HG02623 (cell line): Measurements from ENCODE around the gene RAP2B.
A peak's percentile ranks its signal among the peaks of the same experiment; 100 is the strongest.
"Not testable (repeated sequence)": the region's sequence is repeated elsewhere in the genome, so short reads cannot be mapped to it uniquely, and the experiment has no call there.

Source experiments
- ATAC-seq: cut with Tn5 transposase; IDR thresholded peaks from one replicate; pipeline ENCODE4 v1.9.1; 2021; ENCODE audit warnings: moderate library complexity; ENCODE audit not compliant: unreplicated experiment

Gene RAP2B

DNA sequence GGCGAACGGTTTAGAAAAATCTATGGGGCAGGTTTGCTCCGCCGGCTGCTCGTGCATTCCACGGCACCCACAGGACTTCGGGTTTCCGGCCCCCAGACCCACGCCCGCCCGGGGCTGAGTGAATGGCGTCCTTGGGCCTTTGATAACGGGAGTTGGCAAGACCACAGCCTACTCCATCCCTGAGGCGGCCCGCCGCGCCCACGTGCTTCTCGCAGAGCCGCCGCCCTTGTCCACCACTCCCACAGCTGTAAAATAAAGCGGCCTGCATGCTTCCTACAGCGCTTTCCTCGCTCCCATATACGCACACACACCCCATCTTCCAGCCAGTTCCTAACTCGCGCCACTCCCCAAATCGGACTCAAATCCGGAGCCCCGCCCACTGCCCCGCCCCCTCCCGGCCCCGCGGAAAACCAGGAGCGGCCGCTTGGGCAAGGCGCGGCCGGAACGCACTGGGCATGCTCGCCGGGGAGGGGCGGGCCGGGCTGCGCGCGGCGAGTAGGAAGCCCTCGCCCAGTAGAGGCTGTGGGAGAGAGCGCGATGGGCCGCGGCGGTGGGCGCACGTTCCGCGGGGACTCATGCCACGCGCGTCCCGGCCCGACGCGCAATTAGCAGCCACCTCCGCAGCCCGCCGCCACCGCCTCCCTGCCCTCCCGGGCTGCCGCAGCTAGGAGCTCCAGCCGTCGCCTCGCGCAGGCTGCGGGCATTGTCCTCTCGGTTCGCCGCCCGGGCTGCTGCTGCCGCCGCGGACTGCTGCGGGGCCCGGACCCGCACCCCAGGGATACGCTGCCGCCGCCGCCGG lies at the start of gene RAP2B:
Gene RAP2B, plus strand, starts transcription at position 513 of the 799 bp plus-strand sequence. CDS start 468 bp downstream, outside the sequence.
- ATAC-seq = peak; percentile 44

DNA sequence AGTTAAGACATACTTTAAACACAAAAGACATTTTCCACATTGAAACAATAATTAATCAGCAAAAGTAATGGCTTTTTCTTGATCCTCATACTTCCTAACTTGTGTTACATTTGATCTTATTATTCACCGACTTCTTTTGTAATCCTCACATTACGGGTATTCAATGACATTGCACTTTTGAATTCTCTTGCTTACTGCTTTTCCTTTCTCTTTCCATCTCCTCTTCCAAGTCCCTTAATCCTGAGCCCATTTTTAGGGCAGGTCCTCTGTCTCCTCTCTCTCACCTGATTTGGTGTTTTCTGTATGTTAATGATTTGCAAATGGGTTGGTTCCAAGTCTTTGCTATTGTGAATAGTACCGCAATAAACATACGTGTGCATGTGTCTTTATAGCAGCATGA lies 48.5 kb upstream of the RAP2B start:
- no peak for ATAC-seq

DNA sequence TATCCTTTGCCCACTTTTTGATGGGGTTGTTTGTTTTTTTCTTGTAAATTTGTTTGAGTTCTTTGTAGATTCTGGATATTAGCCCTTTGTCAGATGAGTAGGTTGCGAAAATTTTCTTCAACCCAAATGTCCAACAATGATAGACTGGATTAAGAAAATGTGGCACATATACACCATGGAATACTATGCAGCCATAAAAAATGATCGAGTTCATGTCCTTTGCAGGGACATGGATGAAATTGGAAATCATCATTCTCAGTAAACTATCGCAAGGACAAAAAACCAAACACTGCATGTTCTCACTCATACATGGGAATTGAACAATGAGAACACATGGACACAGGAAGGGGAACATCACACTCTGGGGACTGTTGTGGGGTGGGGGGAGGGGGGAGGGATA lies 47.8 kb upstream of the RAP2B start:
- ATAC-seq = not testable (repeated sequence)

DNA sequence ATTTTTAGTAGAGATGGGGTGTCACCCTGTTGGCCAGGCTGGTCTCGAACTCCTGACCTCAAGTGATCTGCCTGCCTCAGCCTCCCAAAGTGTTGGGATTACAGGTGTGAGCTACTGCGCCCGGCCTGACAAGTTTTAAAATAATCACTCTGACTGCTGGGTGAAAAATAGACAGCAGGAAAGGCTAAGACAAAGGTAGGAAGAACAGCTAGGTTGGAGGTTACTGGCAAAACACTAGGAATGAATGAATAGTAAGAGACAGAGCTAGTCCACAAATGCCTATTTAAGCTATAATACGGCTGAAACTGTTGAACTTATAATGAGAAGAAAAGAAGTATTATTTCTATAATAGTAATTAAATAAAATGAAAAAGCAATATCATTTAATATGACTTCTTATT lies 46.7 kb upstream of the RAP2B start:
- no peak for ATAC-seq

DNA sequence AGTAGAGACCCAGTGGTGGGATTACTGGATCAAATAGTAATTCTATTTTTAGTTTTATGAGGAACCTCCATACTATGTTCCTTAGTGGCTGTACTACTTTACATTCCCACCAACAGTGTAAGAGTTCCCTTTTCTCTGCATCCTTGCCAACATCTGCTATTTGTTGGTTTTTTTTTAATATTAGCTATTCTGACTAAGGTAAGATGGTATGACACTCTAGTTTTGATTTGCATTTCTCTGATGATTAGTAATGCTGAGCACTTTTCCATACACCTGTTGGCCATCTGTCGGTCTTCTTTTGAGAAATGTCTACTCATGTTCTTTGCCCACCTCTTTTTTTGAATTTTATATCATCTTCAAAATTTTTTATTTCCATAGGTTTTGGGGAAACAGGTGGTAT lies 34.2 kb upstream of the RAP2B start:
- no peak for ATAC-seq

DNA sequence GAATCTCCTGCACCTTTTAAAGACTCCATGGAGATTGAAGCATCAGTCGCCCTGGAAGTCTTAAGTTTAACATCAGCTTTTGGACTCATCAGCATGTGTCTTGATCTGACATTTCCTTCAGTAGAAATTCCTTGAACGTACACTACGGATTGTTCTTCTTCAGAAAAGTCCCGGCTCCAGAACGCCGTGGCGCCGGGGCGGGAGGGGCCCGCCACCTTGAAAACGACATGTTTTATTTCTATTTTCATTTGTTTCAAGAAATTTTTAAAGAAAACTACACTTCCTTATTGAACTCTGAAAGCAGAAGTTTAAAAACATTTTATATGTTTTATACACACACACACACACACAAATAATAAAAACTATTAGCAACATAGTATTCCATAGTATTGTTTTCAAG lies 32.6 kb upstream of the RAP2B start:
- no peak for ATAC-seq

DNA sequence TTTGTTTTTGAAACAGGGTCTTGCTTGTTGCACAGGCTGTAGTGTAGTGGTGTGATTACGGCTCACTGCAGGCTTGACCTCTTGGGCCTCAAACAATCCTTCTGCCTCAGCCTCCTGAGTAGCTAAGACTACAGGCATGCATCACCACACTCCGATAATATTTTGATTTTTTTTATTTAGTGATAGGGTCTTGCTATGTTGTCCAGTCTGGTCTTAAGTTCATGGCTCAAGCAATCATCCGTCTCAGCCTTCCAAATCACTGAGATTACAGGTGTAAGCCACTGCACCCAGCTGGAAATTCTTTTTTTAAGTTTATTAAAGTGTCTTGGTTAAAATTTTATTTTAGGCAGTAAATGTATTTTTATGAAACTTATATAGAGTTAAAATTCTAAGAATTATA lies 32.2 kb upstream of the RAP2B start:
- ATAC-seq = no peak

DNA sequence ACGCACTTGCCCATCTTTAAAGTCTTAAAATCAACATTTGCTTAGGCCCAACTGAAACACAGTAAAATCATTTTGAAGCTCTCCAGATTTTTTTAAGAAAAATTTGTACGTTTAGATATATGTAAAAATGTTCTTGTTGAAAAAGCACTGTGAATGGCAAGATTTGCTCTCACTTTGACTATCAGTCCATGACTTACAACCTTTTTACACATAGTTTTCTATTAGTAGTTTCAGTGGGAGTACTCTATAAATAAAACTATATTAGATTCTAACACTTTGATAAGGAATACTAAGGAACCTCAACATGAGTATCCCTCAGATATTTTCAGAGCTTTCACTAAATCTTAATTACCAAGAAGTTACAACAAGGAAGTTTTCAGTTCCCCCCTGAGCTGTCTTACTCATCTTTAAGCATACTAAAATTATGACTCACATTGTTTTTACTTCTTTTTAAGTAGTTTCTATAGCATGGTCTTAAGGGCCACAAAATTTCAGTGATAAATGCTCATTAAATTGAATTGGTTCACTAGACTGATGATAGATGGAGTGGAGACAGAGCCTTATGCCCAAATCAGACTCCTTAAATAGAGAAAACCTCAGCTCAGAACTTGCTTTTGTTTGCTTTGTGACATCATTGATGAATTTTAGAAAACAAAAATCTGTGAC lies 31.6 kb upstream of the RAP2B start:
- ATAC-seq = peak; percentile 94

DNA sequence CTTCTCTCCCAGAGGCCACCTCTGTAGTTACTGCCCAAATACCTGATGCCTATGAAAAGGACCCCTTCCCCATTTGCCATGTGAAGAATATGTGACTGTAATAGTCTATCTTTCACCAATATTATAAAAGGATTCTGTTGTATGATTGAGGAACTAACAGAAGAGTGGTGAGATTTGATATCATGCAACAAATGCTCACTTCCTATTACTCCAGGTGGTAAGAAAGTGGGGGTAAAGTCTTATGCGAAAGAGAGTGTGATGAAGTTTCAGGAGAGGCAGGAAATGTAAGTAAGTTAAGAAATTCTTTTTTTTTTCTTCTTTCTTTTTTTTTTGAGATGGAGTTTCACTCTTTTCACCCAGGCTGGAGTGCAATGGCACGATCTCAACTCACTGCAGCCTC lies 24.4 kb upstream of the RAP2B start:
- ATAC-seq = peak; percentile 34

DNA sequence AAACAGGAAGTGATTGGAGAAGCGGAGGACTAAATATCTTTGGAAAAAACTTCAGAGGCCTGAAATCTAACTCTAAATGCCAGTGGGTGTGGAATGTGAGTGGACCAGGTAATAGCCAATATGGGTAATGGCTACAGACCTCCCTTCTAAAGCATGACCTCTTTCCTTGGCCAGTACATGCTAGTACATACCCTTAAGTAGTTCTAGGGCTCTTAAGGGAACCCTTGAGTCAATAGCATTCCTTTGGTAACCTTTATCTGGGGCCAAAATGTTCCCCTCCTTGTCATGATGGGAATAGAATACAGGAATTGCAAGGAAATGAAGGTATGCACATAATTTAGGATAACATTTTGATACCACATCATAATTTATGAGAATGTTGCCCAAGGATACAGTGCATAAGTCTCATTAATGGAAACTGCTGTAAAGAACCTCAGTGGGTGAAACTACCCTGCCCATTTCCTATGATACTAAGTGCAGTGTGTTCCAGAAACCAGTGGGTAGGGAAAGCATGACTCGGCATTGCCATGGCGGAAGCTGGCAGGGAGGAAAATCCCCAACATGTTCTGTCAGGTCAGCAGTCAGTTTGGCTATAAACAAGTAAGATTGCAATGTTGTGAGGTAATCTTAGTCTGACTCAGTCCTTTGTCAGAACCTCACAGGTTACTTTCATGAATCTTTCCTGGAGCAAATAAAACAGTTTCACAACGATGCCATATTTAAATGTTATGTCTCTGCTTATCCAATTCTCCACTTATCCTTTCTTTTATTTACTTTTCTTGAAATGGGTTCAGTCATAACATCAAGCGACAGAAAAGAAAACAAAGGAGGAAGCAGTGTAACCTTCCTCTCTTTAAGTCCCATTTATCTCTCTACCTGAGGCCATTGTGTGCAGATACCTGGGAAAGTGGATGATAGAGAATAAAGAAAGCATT lies 23.5 kb upstream of the RAP2B start:
- ATAC-seq = peak; percentile 73

DNA sequence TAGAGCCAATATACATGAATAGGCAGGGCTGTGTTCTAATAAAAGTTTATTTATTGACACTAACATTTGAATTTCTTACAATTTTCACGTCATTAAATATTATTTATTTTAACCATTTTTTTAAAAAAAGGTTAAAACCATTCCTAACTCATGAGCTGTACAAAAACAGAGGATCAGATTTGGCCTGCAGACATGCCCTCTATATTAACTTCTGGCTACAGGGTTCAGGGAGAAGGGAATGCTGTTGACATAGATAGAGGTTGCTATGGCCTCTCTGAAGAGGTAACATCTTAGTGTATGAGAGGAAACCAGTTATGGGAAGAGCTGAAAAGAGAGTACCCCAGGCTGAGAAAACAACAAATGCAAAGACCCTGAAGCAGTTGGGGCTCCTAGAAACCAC lies 19.1 kb upstream of the RAP2B start:
- ATAC-seq = no peak

DNA sequence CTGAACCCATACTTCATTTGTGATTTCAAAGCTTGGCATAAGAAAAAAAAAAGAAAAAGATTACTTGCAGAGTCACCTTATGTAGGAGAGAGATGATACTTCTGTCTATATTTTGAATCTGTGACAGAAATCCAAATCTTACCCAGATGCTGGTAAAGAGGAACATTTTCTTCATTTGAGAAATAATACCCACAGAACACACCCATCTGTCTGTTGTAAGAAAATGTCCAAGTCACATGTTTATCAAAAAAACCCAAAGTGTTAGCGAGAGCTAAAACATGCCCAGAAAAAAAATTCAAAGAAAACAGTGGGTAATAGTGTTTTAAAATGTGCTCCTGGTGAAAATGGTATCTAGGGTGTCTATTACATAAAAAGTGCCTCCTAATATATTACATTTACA lies 18.0 kb upstream of the RAP2B start:
- no peak for ATAC-seq

DNA sequence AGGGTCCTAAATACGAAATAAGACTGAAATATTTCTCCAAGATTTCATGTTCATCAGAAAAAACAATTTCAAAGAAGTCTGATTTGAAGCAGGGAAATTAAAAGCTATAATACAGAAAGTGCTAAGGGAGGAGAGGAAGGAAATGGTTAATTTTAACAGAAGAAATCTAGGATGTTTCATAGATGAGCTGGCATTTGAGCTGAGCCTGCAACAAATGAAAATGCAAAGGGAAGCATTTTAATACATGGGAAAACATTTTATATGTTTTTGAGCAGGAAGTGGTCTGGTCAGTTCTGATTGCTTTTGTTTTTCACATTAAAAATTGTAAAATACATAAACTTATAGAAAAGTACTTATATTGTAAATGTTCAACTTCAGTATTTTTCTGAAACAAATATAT lies 17.2 kb upstream of the RAP2B start:
- no peak for ATAC-seq

DNA sequence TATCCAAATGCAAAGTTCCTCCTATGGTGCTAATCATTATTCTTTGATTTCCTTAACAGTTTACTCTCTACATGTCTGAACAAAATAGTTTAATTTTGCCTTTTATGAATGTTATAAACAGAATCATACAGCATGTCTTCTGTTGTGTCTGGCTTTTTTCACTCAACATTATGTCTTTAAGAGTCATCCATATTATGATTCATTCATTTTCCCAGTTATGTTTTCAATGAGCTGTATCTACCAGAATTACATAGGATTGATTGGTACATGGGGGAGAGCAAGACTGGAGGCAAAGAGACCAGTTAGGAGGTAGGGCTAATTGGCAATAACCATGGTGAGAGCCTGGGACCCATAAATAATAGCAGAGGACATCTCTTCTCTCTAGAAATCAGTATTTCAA lies 16.6 kb upstream of the RAP2B start:
- no peak for ATAC-seq

DNA sequence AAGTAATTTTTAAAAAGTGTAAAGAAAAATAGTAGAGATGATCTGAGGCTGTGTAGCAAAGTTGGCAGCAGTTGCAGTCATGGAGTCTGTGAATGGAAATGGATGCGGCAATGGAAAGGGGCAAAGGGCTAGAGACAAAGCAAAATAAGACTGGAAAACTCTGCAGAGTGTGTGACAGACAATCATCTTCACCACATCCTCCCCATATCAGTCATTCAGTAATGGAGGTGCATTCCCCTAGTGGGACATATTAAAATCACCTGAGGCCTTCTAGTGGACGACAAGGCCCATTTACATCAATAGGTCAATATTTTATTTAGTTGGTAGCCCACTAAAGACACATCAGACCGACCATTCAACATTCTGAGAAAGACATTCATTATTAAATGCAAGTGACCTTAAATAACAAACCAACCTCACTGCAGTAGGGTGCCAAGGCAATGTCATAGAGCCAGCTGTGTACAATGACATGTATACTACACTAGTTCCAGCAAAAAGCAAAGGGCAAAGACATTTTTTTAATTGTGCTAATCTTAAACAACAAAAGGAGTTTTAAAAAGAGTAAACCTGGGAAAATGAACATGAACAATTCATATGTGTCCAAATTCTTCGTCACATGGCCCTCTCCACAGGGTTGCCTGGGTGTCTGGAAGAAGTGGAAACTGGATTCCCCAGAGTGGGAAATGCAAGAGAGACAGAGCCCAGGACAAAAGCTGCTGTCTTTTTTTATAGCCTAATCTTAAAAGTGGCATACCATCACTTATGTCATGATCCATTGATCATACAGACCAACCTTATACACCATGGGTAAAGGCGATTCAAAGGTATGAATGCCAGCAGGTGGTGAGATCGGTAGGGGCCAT lies 15.6 kb upstream of the RAP2B start:
- ATAC-seq = no peak

DNA sequence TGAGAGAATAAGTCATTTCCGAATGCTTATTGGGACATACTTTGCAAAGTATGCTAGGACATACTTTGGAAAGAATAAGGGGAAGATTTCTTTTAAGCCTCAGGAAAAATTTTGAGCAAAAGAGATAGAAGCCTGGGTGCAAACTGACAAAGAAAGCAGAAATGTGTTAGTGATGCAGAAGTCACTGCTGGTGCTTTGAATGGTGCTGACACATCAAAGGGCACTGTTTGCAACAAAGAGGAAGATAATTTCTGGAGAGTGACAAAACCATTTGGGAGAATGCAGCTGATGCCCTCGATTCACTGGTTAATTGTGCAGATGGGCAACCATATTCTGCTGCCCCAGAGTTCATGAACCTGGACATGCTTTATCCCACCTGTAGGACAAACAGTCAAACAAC lies 11.0 kb upstream of the RAP2B start:
- ATAC-seq = no peak

DNA sequence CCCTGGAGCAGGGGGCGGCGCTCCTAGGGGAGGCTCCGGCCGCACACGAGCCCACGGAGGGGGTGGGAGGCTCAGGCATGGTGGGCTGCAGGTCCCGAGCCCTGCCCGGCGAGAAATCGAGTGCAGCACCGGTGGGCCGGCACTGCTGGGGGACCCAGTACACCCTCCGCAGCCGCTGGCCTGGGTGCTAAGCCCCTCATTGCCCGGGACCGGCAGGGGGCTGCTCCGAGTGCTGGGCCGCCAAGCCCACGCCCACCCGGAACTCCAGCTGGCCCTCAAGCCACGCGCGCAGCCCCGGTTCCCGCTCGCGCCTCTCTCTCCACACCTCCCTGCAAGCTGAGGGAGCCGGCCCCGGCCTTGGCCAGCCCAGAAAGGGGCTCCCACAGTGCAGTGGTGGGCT lies 6.2 kb upstream of the RAP2B start:
- ATAC-seq = not testable (repeated sequence)

DNA sequence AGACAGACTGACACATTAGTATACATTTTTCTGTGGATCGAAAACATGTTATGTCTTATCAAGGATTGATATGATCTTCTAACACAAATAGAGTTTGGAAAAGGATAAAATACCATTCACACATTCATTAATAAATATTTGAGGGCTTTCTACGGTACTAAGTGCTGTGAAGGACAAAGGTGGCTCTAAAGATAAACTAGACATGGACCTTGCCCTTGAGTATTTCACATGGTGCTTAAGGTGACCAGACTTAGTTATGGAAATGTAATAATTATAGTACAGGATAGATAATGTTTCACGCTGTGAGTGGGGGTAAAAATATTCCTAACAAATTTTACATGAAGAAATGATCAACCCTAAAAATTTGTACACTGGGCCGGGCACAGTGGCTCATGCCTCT lies 3.8 kb upstream of the RAP2B start:
- ATAC-seq = no peak

DNA sequence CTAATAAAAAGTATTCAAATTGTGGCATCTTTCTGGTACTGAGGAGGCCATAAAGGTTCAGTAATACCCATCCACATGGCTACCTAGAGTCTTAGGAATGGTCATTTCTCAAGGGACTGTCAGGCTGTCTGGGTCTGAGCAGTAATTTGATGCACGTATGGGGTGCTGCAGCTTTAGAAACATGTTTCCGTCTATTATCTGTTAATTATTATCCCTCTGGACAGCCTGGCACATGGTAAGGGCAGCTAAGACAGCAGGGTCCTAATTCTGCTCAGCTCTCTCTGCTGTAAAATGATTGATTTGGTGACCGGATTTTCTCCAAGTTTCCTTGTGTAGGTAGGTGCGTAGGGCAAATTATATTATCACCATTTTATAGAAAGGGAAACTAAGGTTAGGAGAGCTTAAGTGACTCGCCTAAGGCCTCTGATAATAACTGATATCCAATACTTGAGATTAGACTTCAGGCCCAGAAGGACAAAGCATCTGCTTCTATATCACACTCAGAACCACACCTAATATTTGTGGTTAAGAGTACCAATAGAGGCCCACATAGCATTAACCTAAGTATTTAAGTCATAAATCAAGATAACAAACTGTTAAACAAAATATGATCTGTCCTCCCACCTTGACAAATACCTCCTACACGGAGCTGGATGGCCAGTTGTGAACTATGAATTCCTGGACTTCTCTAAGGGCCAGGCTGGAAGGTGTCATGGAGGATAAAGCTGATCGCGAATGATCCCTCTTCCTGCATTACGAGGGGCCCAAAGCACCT lies 2.9 kb upstream of the RAP2B start:
- no peak for ATAC-seq
